Activated CD8-positive, alpha-beta memory T cell treated with anti-CD3 and anti-CD28 coated beads for 24 hours (primary cell): ENCODE results near the gene TBC1D1.

Experiments used
- DNase-seq: peaks from one replicate; pipeline ENCODE4 v3.0.0-alpha.2; 2020

The TBC1D1 gene

DNA sequence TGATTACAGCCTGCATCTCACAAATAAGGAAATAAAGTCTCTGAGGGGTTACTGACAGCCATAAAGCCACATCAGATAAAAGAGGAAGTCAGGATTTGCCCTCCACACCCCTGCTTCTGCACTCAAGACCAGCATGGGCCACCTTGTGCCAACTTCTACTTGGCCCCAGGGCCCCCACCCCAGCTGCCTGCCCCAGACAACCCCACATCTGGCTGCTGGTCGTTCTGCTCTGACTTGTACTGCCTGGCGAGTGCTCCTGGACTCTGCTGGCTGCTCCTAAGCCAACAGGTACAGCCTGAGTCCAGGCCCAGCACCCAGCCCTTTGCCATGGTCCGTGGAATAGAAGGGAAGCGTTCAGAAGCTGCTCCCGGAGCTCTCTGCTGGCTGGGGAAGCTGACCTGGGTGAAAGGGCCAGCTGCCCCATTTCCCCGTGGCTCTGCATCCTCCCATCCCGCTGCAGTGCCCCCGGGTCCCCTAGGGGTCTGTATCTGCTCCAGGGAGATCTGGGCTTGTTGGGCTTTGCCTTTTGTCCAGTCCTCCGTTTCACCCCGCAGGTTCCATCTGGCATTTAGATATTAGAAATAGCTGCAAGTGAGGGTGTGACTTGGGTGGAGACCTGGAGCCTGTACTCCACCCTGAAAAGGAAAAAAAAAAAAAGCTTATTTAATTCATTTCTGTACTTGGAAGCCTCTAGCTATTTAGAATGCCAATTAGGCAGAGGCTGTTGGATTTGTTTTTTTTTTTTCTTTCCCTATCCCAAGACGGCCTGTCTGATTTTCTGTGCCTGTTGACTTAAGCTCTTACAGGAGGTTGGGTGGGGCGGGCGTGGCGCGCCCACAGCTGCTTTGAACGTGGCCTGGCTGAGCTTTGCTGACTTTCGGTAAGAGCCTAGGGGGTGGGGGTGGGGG is 264.1 kb downstream of the TBC1D1 start:
- no peak for DNase-seq

DNA sequence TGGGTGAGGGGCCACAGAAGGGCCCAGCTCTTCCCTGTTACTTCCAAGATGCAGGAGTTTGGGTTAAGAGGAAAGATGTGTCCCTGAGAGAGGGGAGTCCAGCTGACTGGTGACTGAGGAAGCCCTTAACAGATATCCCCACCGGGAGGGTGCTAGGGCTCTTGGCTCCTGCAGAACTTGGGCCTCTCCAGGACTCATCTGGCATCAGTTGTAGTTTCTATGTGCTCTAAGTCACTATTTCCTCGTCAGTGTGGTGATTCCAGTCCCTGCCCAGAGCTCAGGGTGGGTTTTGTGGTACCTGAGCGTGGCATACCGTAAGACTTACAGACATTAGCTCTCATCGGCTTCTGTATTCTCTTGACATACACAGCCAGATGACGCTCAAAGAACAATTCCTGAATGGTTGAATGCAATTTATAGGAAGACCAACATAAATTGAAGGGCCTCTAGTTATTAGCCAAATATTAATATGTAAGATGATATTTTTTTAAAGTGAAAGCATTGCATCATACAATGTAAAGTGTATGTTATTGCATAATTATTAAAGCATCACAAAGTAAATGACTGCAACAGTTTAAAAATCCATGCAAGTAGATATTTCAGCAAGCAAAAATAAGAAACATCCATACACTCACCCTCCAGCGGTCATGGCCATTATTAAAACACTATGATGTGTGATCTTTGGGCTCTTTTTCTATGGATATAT is 264.9 kb downstream of the TBC1D1 start:
- DNase-seq: no peak

DNA sequence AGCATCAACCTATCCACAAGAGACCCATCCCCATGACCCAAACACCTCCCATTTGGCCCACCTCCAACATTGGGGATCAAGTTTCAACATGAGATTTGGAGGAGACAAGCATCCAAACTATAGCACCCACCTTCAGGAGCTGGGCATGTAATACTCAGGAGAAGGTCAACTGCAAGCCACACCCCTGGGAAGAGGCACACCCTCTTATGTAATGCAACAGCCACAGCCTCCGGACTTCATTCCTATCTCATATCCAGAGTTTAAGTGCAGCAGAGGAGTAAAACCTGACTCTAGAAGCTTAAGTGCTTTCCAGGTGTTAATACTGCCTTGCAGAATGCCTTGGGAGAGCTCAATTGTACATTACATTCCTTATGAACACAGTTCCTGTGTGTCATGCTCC is 266.7 kb downstream of the TBC1D1 start:
- DNase-seq: no peak

DNA sequence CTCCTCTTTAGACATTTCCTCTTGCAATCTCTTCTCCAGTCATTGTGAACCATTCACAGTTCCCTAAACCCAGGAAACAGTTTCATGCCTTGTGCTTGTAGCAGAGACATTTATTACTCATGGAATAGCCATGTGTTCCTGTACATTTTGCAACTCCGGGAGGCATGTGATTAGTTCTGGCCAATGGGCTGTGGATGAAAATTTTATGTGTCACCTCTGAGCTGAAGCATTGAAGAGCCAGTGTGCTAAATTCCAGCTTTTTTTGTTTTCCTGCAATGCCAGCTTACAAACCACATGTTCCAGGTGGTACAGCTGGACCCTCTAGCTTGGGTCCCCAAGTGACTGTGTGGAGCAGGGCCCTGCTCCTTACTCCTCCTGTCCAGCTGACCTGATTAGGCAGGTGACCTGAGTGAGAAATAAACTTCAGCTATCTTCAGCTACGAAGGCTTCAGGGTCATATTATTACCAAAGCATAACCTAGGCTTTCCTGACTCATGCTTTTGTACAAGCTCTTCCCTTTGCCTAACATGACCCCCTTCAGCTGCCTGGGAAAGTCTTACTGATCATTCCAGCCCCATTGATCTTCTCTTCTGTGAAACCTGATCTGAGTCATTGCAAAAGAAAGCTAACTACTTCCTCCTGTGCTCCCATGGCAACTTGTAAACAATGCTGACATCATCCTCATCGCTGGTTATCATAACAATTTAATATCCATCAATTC is 269.8 kb downstream of the TBC1D1 start:
- DNase-seq: no peak

DNA sequence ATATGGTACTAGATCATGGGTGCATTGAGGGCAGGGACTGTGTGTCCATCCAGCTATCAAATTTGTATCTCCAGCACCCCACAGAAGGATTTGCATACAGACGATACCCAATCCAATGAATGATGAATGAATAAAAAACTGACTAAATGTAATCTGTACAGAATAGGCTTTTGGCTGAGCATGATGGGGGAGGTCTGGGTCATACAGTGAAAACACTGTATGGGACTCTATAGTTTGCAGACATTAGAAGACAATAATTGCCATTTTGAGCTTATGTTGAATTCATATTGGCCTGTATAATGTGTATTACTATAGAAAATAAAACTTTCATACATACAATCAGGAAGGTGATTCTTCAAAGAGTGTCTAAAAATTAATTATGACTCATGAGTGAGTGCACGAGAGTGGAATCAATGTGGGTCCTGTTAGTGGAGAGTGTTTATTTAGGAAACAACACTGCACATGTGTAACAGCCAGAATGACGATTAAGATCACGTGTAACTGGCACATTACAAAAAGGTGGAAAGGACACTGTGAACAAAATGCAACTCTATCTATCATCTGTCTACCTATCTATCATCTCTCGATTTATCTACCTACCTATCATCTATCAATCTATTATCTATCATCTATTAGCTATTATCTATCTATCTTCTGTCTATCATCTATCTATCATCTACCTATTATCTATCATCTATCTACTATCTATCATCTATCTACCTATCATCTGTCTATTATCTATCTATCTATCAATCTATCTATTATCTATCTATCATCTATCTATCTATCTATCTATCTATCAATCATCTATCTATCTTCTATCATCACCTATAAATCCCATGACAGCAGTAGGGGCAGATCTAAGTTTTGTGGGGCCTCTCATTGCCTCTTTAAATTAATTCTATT is 270.6 kb downstream of the TBC1D1 start:
- DNase-seq: no peak

DNA sequence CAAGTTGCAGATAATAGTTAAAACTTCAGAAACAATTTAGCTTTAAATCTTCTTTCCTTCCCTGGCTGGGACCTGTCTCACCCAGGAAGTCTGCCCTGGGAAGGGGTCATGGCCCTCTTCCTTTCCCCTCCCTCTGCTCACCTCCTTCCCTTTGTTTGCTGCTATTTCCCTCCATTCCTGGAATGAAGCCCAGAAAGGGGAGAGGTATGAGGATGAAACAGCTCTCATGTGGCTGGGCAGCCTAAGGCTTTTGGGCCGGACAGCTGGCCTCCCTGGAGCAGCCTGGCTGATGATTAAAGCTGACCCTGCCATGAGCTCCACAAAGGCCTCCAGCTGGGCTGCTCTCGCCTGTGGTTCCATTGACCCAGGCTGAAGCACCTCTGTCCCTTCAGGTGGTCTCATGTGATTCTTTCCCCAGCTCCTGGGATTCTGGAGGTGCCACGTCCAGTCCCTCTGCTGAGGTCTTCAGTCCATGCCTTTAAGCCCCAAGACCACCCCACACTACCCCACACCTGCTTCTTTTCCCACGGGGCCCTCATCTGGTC is 271.4 kb downstream of the TBC1D1 start:
- DNase-seq: no peak

DNA sequence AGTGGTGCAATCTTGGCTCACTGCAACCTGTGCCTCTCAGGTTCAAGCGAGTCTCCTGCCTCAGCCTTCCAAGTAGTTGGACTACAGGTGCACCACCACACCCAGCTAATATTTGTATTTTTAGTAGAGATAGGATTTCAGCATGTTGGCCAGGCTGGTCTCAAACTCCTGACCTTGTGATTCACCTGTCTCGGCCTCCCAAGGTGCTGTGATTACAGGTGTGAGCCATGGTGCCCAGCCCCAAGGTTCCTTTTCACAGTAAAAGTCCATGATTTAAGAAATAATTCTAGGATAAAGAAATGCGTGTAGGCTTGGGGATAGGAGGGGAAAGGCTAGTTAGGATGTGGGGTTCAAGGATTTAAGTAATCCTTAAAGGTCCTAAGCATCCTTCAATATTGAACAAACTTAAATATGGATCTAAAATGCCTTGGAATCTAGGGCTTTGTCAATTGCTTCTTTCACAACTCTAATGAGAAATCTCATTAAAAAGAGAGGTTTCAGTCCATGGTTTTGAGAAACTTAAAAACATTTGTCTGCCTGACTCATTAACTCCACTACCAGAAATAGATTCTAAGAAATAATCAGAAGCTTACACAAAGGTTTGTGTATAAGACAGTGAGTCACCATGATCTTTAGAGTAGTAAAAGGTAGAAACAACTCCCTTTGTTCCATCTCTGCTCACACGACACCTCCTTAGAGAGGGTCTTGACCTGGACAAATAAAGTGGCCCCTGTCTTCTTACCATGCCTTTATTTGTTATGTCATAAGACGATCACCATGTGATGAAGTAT is 272.5 kb downstream of the TBC1D1 start:
- DNase-seq: no peak

DNA sequence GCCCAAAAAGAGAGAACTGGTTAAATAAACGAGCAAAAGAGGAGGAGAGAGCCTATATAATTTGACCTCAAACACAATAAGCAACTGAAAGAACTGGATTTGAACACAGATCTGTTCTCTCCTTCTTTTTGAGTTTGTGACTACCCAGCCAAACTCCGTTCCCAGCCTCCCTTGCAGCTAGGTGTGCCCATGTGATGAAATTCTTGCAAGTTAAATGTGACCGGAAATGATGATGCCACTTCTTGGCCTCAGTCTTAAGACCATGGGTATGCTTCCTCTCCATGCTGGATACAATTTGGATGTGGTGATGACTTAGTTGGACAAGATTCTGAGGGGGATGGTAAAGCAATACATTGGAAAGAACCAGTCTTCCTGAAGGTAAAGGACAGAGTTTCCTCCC is 273.5 kb downstream of the TBC1D1 start:
- no peak for DNase-seq

DNA sequence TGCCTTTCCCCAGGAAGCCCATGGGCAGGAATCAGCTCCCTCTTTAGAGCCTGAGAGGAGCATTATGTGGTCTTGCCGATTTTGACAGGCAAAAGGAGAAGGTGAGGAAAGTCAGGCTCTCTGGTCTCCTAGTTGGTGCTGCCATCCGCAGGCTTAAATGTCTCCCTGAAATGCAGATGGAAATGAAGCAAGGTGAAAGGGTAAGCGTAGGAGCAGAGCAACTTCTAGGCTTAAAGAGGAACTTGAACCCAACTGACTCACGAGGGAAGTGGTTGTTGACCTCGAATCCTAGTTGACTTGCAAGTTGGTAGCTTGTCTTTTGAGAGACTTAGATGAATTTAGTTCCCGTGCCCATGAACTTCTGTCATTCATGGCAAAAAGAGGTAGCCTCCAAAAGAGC is 275.2 kb downstream of the TBC1D1 start:
- no peak for DNase-seq

DNA sequence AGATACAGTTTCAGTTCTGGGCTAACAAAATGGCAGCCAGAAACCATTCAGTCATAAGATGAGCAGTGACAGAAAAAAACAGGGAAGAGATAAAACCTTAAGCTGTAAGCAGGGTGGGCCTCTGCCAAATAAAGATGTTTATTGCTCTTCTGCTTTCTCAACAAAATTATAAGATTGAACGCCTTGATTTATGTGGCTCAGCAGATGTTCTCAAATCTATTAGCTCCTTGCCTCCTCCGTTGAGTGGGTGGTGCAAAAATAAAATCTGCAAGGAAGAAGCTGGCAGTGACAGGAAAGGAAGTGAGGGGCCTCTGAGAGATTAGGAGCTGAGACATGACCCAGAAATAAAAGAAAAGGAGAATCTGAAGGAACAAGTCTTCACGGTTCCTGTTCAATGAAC is 275.9 kb downstream of the TBC1D1 start:
- no peak for DNase-seq

DNA sequence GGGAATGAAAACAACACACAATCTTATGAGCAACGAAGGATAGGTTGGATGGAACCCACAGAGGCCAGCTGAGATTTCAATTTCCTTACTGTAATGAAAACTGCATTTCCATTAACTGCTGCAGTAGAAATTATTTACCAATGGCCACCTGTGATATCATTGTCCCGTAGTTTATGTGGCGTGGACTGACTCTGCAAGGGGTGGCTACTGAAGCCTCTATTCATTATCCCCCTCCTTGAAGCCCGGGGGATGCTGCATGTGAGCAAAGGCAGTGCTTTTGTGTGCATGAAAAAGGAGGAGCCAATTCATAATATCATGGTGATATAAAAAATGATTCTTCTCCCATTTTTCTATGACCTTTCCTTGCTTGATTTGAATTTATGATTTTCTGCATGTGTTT is 277.1 kb downstream of the TBC1D1 start:
- no peak for DNase-seq

DNA sequence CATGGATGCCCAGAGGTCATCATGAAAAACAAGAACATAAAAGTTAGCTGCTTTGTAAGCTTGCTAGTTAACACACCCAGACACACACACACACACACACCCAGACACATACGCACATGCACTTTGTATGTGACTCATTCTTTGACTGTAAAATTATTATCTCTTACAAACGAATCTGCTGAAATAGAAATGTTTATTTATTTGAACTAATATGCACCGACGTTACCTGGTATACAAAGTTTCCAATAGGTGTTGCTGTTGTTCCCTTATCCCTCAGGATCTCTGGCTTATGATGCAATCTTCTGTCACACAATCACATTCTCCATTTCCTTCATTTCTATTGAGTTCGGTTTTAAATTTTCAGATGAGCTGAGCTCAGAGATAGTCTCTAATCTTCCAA is 278.6 kb downstream of the TBC1D1 start:
- DNase-seq: no peak

DNA sequence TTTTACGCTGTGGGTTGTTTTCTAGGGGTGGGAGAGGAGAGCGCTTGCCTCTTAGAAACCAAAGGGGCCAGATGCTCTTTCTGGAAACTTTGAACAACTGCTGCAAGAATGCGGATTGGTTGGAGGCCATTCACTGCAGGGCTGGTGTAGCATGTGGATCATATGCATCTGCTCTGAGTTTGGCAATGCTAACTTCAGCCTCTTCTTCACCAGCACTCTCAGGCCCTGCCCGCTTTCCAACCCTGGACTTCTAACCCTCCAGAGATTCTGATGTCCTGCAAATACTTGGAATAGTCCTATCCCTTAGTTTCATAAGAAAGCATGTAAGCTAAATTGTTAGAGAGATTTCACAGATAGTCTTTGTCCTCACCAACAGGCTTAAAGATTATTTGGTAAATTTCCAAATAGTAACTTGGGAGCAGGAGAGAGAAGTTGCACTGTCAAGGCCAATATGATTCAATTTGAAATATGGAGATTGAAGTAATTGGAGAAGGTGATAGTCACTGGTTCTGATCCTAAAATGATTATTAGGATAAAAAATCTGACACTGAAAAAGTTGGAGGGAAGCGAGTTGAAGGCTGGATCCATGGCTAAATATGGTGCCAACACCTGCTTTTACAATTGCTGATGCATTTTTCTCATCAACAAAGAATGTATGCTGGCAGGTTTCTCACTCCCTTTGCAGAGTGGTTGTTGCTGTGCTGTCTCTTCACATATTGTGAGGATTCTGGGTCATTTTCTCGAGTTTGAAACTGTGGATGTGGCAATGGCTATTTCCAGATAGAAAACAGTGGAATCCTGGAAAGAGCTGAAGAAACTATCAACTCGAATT is 279.7 kb downstream of the TBC1D1 start:
- no peak for DNase-seq

DNA sequence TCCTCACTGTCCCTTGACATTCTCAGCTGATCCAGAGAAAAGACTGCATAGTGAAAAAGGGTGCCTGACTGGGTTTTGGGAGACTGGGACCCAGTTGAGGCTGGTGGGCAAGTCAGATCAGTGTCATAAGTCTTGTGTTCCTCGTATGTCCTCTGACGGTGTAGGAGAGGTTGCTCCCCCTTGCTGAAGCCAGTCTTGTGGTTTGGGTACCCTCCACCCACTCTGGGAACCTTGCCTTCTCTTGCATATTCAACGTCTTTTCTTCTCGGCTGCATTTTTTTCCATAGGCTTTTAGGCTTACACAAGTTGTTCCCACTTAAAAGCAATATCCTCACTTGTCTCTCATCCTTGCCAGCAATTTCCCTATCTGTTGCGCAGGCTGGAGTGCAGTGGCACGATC is 281.2 kb downstream of the TBC1D1 start:
- no peak for DNase-seq

DNA sequence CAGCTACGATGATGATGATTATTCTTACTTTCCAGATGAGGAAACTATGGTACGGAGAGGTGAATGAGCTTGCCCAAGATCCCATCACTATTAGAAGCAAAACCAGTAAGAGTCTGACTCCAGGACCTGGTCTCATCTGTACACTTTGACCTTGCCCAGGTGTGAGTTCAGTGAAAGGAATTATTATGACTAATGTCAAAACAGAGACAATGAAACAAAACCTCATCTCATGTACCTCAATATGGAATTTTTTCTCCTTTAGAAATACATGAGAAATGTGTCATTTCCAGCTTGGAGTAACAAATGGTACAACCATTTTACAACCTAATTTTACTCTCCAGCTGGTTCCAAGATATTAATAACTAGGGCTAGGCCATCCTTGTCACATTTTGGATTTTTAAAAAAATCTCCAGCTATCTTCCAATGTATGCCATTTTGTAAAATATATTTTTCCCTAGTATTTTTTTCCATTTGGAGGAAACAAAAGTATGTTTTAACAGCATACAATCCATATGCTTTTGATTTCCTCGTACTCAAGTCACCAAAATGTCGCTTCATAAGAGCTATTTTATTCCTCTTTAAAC is 283.1 kb downstream of the TBC1D1 start:
- DNase-seq: no peak

DNA sequence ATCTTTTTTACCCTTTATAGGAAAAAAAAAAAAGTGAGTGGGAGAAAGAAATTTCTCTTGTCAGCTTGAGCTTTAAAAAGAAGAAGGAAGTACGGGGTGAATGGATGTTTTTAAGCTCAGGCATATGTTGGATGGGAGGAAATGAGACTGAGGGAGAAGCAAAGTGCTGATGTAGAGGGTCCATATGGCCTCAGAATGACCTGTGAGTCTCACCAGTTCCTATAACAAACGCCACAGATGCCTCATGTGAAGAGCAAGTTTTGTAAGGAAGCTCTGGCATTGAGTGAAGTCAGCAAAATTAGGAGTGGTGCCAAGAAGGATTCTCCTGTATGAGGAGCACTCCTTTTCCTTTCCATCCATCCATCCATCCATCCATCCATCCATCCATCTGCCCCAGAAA is 283.9 kb downstream of the TBC1D1 start:
- no peak for DNase-seq

DNA sequence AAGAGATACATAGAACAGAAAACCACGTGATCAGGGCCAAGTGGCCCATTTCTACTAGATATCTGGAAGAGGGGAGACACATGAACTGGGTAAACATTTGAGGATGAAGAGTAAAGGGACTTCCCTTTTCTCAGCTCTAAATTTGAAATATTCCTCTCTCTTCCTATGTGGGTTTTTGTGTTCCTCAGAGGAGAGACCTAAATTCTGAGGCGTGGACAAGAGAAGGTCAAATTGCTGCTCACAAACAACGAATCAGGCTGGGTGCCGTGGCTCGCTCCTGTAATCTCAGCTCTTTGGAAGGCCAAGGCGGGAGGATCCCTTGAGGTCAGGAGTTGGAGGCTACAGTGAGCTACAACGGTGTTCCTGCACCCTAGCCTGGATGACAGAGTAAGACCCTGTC is 285.3 kb downstream of the TBC1D1 start:
- no peak for DNase-seq

DNA sequence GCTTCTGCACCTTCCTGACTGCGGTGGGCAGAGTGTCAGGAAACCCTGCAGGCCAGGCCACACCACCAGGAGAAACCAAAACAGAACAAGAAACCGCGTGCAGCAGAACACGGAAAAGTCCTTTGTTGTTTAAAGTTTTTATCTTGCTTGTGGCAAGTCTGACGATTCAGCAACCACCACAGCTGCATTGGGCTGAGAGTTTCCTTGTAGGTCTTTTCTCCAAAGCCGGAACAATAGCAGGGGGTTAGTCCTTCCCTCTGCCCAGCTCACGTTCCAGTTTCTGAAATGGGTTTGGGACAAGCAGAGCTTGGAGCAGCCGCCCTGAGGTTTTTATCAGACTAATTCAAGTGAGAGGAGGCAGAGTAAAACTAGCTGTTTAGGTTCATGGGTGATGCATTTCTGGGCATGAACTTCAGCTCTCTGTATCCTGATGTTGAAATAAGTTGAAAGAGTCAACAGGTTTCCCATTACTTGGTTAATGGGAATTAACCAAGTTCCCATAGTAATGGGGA is 286.2 kb downstream of the TBC1D1 start:
- peak; percentile 77 for DNase-seq

DNA sequence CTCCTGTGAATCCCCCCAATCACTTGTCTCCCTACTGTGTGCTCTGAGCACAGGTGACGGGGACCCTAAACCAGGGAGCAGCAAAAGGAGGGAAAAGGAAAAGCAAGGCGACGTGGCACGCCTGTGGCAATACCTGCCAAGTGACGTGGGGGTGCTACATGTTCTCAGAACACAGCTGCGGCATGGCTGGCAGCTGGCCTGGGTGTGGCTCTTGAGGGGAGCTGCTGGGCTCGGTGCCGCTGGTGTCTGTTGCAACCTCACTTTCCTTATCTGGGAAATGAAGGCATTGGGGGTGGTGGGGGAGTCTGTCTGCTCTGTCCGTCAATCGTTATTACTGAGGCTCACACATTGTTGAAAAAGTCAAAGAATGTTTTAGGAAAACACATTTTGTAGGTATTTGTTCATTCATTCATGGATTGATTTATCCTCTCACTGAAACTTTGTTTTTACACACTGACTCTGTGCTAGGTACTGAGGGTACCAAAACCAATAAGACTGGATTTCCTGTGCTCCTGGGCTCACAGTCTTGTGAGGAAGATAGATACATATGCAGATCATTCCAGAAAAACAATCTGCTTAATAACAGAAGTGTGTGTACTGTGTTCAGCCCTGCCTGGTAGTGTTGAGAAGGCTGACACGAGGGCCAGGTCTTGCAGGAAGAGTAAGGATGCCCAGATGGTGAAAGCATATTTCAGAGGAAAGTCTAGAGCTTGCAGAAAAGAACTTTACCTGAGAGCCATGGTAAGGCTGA is 286.9 kb downstream of the TBC1D1 start:
- DNase-seq: no peak
